IgD-negative memory B cell (primary cell): ENCODE data around the gene LEKR1. TPM values are rescaled to one million over a fixed set of nuclear protein-coding genes. Genes with fewer than 3 reads are reported as not detected.
"Not testable (repeated sequence)": the region's sequence is repeated elsewhere in the genome, so short reads cannot be mapped to it uniquely, and the experiment has no call there.

Experiments
- H3K27ac Mint-ChIP-seq, 3 donors: one replicate each; pipeline ENCODE4 v1.8.0; 2020 to 2022; ENCODE audit warnings: mild to moderate bottlenecking in 3 of 3, mixed read lengths in 3 of 3, moderate library complexity in 1 of 3
- H3K27me3 Mint-ChIP-seq: one replicate; pipeline ENCODE4 v1.8.0; 2021; ENCODE audit warnings: mixed read lengths
- H3K36me3 Mint-ChIP-seq: one replicate; pipeline ENCODE4 v1.8.0; 2020; ENCODE audit warnings: mild to moderate bottlenecking, mixed read lengths
- H3K4me1 Mint-ChIP-seq, 3 donors: one replicate each; pipeline ENCODE4 v1.8.0; 2020 to 2022; ENCODE audit warnings: mixed read lengths in 3 of 3, mild to moderate bottlenecking in 1 of 3
- H3K4me3 Mint-ChIP-seq, 4 donors: one replicate each; pipeline ENCODE4 v1.8.0; 2020 to 2022; ENCODE audit warnings: mild to moderate bottlenecking in 4 of 4, mixed read lengths in 4 of 4, moderate library complexity in 3 of 4
- H3K9me3 Mint-ChIP-seq, 3 donors: one replicate each; pipeline ENCODE4 v1.8.0; 2020 to 2021; ENCODE audit warnings: mixed read lengths in 3 of 3, mild to moderate bottlenecking in 1 of 3
- polyA plus RNA-seq: library from polyadenylated mRNA; unstranded; fragments of 300-500 nt; fragmentation: Illumina TruSeq; gene quantifications from one replicate; pipeline ENCODE4 v1.2.3, GENCODE V29; 2021

LEKR1 gene
- polyA plus RNA-seq, 1 donor from 2014 or later: 0.93 TPM

- H3K4me3 Mint-ChIP-seq: no peak overlapping the region
- no peaks in the 10 kb centered on the region for H3K4me1 Mint-ChIP-seq
- no peaks in the 10 kb centered on the region for H3K27me3 Mint-ChIP-seq
- H3K36me3 Mint-ChIP-seq: peaks cover 5% of the 10 kb centered on the region
- H3K9me3 Mint-ChIP-seq: peaks cover 0 to 7% (median 5%) of the 10 kb centered on the region in 3 donors
- no peak overlapping the region for H3K27ac Mint-ChIP-seq
Observed at GRCh38 chr3:156888576-156888975, 62.4 kb downstream of the LEKR1 start.

- Mint-ChIP-seq H3K27ac (no peak overlapping the region), H3K4me3 (no peak overlapping the region), H3K9me3 (peaks cover 0 to 2% (median 2%) of the 10 kb centered on the region in 3 donors), H3K4me1 (no peaks in the 10 kb centered on the region), H3K36me3 (peaks cover 2% of the 10 kb centered on the region), H3K27me3 (no peaks in the 10 kb centered on the region)
Observed at GRCh38 chr3:156892701-156893100, 66.5 kb downstream of the LEKR1 start.

- H3K36me3 Mint-ChIP-seq, H3K4me3 Mint-ChIP-seq, H3K27me3 Mint-ChIP-seq, H3K27ac Mint-ChIP-seq, H3K9me3 Mint-ChIP-seq, H3K4me1 Mint-ChIP-seq: not testable (repeated sequence)
Observed at GRCh38 chr3:156895374-156895773, 69.2 kb downstream of the LEKR1 start.

- not testable (repeated sequence) for H3K4me1 Mint-ChIP-seq, H3K4me3 Mint-ChIP-seq, H3K27me3 Mint-ChIP-seq, H3K9me3 Mint-ChIP-seq, H3K36me3 Mint-ChIP-seq, H3K27ac Mint-ChIP-seq
Observed at GRCh38 chr3:156897851-156898250, 71.7 kb downstream of the LEKR1 start.

- H3K27ac Mint-ChIP-seq: no peak overlapping the region
- peaks cover 2% of the 10 kb centered on the region for H3K36me3 Mint-ChIP-seq
- H3K4me3 Mint-ChIP-seq: peak overlapping the region in 1 of 4 donors; percentile 41
- no peaks in the 10 kb centered on the region for H3K27me3 Mint-ChIP-seq
- H3K9me3 Mint-ChIP-seq: peaks cover 0 to 2% (median 2%) of the 10 kb centered on the region in 3 donors
- H3K4me1 Mint-ChIP-seq: no peaks in the 10 kb centered on the region
Observed at GRCh38 chr3:156898296-156898880, 72.2 kb downstream of the LEKR1 start.

- no peak overlapping the region for H3K27ac Mint-ChIP-seq
- no peak overlapping the region for H3K4me3 Mint-ChIP-seq
- H3K27me3 Mint-ChIP-seq: peaks cover 2% of the 10 kb centered on the region
- H3K4me1 Mint-ChIP-seq: no peaks in the 10 kb centered on the region
- peaks cover 0 to 2% (median 2%) of the 10 kb centered on the region in 3 donors for H3K9me3 Mint-ChIP-seq
- H3K36me3 Mint-ChIP-seq: peaks cover 2% of the 10 kb centered on the region
Observed at GRCh38 chr3:156899951-156900350, 73.8 kb downstream of the LEKR1 start.

GRCh38 chr3:156902916-156903315 is 76.8 kb downstream of the LEKR1 start:
- Mint-ChIP-seq H3K27ac (no peak overlapping the region), H3K4me3 (no peak overlapping the region), H3K27me3 (peaks cover 2% of the 10 kb centered on the region), H3K4me1 (no peaks in the 10 kb centered on the region), H3K36me3 (no peaks in the 10 kb centered on the region), H3K9me3 (no peaks in the 10 kb centered on the region)

- Mint-ChIP-seq H3K27ac (peak overlapping the region in 1 of 3 donors; percentile 16), H3K9me3 (no peaks in the 10 kb centered on the region), H3K27me3 (peaks cover 2% of the 10 kb centered on the region), H3K36me3 (peaks cover 2% of the 10 kb centered on the region), H3K4me1 (no peaks in the 10 kb centered on the region), H3K4me3 (no peak overlapping the region)
Observed at GRCh38 chr3:156906275-156906674, 80.1 kb downstream of the LEKR1 start.

GRCh38 chr3:156908398-156908797 is 82.2 kb downstream of the LEKR1 start:
- Mint-ChIP-seq H3K36me3 (peaks cover 2% of the 10 kb centered on the region), H3K4me3 (no peak overlapping the region), H3K9me3 (no peaks in the 10 kb centered on the region), H3K27ac (no peak overlapping the region), H3K27me3 (peaks cover 2% of the 10 kb centered on the region), H3K4me1 (no peaks in the 10 kb centered on the region)

GRCh38 chr3:156910022-156910421 is 83.9 kb downstream of the LEKR1 start:
- Mint-ChIP-seq H3K27ac (no peak overlapping the region), H3K9me3 (peaks cover 0 to 5% (median 1%) of the 10 kb centered on the region in 3 donors), H3K4me3 (no peak overlapping the region), H3K27me3 (no peaks in the 10 kb centered on the region), H3K36me3 (peaks cover 2% of the 10 kb centered on the region), H3K4me1 (peaks cover 0 to 2% (median 0%) of the 10 kb centered on the region in 3 donors)

GRCh38 chr3:156910831-156911230 is 84.7 kb downstream of the LEKR1 start:
- not testable (repeated sequence) for H3K36me3 Mint-ChIP-seq, H3K27ac Mint-ChIP-seq, H3K4me3 Mint-ChIP-seq, H3K27me3 Mint-ChIP-seq, H3K4me1 Mint-ChIP-seq
- peaks cover 0 to 12% (median 1%) of the 10 kb centered on the region in 3 donors for H3K9me3 Mint-ChIP-seq

GRCh38 chr3:156914300-156914699 is 88.1 kb downstream of the LEKR1 start:
- H3K27me3 Mint-ChIP-seq, H3K36me3 Mint-ChIP-seq, H3K27ac Mint-ChIP-seq, H3K4me1 Mint-ChIP-seq, H3K4me3 Mint-ChIP-seq: not testable (repeated sequence)
- H3K9me3 Mint-ChIP-seq: peaks cover 0 to 12% (median 5%) of the 10 kb centered on the region in 3 donors

GRCh38 chr3:156915372-156915771 is 89.2 kb downstream of the LEKR1 start:
- Mint-ChIP-seq H3K9me3 (peaks cover 1 to 12% (median 6%) of the 10 kb centered on the region in 3 donors), H3K27me3 (no peaks in the 10 kb centered on the region), H3K4me3 (peak overlapping the region in 1 of 4 donors; percentile 14), H3K27ac (no peak overlapping the region), H3K4me1 (peaks cover 0 to 4% (median 0%) of the 10 kb centered on the region in 3 donors), H3K36me3 (peaks cover 3% of the 10 kb centered on the region)

GRCh38 chr3:156918746-156919145 is 92.6 kb downstream of the LEKR1 start:
- H3K9me3 Mint-ChIP-seq: peaks cover 1 to 17% (median 6%) of the 10 kb centered on the region in 3 donors
- peaks cover 3% of the 10 kb centered on the region for H3K36me3 Mint-ChIP-seq
- peaks cover 0 to 5% (median 0%) of the 10 kb centered on the region in 3 donors for H3K4me1 Mint-ChIP-seq
- no peaks in the 10 kb centered on the region for H3K27me3 Mint-ChIP-seq
- H3K27ac Mint-ChIP-seq: no peak overlapping the region
- H3K4me3 Mint-ChIP-seq: no peak overlapping the region

GRCh38 chr3:156919818-156920217 is 93.7 kb downstream of the LEKR1 start:
- no peaks in the 10 kb centered on the region for H3K27me3 Mint-ChIP-seq
- H3K9me3 Mint-ChIP-seq: peaks cover 3 to 18% (median 5%) of the 10 kb centered on the region in 3 donors
- H3K4me3 Mint-ChIP-seq: no peak overlapping the region
- H3K4me1 Mint-ChIP-seq: peaks cover 0 to 5% (median 0%) of the 10 kb centered on the region in 3 donors
- peaks cover 3% of the 10 kb centered on the region for H3K36me3 Mint-ChIP-seq
- no peak overlapping the region for H3K27ac Mint-ChIP-seq

GRCh38 chr3:156920399-156920798 is 94.2 kb downstream of the LEKR1 start:
- Mint-ChIP-seq H3K9me3 (peaks cover 3 to 12% (median 5%) of the 10 kb centered on the region in 3 donors), H3K4me3 (no peak overlapping the region), H3K27ac (no peak overlapping the region), H3K4me1 (peaks cover 0 to 2% (median 0%) of the 10 kb centered on the region in 3 donors), H3K27me3 (no peaks in the 10 kb centered on the region), H3K36me3 (peaks cover 3% of the 10 kb centered on the region)
